Measurements from ENCODE around the gene CRY2.
"Not testable (repeated sequence)": the region's sequence is repeated elsewhere in the genome, so short reads cannot be mapped to it uniquely, and the experiment has no call there.

The CRY2 gene

GRCh38 chr11:45811571-45812290 lies 35.5 kb upstream of the CRY2 start:
- DNase-seq: no peak

DNA sequence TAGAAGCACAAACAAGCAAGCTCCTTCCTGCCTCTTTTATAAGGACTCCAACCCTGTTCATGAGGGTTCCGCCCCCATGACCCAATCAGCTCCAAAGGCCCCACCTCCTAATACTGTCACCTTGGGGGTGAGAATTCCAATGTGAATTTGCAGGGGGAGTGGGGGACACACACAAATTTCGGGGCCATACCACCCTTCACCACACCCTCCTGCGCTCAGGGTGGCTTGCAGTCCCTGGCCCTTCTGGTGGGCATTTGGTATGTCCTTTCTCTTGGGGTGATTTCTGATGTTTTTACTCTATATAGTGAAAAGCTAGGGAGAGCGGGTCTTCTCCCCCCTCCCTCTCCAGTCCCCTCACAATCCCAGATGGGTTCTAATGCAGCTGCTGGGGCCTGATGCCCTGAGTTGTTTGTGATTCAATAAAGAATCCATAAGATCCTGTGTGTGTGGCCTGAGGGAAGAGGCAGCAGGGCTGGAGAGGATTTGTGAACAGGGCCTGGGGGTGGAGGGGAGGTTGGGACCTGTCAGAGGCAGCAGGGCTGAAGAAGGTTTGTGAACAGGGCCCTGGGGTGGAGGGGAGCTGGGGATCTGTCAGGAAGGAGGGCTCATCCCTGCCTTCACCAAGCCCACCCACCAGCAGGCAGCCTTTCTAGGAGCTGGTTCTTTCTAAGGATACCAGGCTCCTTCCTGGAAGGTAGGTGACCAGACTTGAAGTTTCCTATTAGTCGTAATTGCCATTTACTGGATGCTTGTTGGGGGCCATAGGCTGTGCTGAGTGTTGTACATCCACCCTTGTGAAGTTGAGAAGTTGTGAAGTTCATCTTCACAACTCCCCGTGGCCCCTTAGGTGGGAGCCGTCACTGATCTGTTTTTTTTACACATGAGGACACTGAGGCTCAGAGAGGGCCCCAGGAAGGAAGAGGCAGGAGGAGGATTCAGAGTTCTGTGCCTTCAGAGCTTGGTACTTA lies 34.4 kb upstream of the CRY2 start:
- DNase-seq: no peak

DNA sequence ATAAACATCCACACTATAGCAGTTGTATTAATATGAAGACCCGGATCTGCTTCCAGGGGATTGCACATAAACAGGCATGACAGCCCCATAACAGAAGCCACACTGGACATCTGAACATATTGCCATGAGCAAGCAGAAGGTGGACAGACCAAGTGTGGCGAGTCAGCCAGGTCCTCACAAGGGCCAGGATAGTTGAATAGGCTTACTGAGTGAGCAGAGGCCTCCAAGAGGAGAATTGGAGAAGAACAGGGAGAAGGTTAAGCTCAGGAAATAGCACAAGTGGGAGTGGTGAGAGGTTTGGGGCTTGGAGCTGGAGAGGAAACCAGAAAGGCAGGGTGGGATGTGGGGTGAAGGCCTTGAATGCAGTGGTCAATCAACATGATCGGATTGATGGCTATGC lies 31.5 kb upstream of the CRY2 start:
- no peak for DNase-seq

- DNase-seq: no peak
Measured at GRCh38 chr11:45816614-45817013, 30.7 kb upstream of the CRY2 start.

DNA sequence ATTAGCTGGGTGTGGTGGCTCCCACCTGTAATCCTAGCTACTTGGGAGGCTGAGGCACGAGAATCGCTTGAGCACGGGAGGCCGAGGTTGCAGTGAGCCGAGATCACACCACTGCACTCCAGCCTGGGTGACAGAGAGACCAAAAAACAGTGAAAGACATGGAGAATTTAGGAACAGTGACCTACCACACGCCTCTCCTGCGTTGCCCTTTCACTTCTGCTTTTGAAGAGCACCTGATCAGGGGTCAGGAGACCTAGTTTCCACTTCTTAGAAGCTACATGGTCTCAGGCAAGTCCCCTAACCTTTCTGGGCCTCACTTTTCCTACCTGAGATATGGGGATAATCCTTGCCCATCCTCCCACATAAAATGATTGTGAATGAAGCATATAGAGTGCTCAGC lies 30.1 kb upstream of the CRY2 start:
- DNase-seq: no peak

- DNase-seq: no peak
Measured at GRCh38 chr11:45818961-45819605, 28.2 kb upstream of the CRY2 start.

DNA sequence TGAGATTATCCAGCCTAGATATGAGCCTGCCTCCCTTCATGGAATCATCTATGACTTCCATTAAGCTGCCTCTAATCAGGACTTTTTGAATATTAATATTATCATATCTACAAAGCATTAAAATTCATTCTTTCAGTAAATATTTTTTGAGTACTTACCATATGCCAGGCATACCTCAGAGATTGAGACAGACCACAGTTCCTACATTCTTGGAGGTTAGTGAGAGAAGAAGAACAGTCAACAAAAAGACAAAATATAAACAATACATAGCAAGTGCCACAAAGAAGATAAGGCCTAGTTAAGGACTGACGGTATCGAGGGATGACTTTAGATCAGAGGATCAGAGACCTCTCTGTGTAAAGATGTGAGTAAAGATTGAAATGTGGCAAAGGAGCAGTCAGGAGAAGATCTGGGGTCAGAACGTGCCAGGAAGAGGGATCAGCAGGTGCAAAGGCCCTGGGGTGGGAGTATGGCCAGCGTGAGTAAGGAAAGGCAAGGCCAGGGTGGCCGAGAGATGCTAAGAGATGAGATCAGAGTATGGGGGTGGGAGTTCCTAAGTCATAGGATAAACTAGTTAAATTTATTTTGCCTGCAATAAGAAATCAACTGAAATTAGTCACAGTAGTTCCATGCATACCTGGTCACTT lies 26.9 kb upstream of the CRY2 start:
- DNase-seq: no peak

GRCh38 chr11:45826492-45826891 lies 20.8 kb upstream of the CRY2 start:
- not testable (repeated sequence) for DNase-seq

DNA sequence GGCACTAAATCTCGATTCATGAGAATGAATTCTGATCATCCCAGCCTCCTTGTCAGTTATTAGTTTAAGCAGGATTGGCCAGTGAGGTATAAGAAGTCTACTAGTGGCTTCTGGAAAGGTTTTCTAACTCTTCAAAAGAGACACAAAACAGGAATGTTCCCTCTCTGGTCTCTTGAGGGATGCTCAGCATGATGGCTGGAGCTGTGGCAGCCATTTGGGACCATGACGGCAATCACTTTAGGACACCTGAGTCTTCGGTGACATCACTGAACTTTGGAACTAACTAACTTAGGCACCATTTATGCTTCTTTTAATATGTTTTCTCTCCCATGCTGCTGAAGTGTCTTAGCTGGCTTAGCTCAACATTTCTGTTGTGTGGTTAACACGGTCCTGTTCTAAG lies 20.2 kb upstream of the CRY2 start:
- no peak for DNase-seq

- DNase-seq: no peak
Measured at GRCh38 chr11:45828996-45829395, 18.3 kb upstream of the CRY2 start.

DNA sequence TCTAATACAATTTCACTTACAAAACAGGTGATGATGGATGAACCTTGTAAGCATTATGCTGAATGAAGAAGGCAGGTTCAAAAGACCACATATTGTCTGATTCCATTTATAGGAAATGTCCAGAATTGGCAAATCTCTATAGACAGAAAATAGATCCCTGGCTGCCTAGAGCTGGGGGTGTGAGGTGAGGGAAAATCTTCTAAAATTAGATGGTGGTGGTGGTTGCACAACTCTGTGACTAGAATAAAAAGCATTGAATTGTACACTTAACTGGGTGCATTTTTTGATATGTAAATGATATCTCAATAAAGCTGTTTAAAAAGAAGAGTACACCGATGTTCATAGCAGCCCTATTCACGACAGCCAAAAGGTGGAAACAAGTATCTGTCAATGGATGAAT lies 16.7 kb upstream of the CRY2 start:
- DNase-seq: no peak

DNA sequence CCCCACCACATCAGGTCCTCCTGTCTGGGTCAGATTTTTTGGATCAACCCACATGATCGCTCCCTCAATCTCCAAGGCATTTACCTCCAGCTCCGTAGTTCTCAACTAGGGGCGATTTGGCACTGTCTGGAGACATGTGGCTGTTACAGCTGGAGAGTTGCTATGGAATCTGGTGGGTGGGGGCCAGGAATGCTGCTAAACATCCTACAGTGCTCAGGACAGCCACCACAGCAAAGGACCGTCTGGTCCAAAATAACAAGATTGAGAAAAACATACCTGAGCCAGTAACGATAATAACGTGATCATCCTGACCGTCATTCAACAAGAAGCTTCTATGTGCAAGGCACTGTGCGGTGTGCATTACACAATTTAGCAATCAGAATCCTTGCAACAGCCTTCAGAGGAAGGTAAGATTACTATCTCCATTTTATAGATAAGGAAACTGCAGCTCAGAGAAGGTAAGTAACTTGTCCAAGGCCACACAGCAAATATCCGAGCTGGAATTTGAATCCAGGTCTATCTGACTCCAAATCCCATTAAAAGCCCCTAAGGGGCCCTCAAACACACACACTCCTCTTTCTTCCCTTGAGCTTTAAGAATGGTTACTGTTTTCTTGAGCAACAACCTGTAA lies 14.3 kb upstream of the CRY2 start:
- no peak for DNase-seq

- DNase-seq: no peak
Measured at GRCh38 chr11:45833761-45834160, 13.5 kb upstream of the CRY2 start.

GRCh38 chr11:45834298-45834756 lies 12.9 kb upstream of the CRY2 start:
- DNase-seq: no peak

DNA sequence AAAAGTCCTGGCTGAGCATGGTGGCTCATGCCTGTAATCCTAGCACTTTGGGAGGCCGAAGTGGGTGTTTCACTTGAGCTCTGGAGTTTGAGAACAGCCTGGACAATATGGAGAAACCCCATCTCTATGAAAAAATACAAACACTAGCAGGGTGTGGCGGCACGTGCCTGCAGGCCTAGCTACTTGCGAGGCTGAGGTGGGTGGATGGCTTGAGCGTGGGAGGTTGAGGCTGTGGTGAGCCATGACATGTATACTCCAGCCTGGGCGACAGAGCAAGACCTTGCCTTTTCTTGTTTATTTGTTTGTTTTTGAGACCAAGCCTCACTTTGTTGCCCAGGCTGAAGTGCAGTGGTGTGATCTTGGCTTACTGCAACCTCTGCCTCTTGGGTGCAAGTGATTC lies 8.1 kb upstream of the CRY2 start:
- DNase-seq: no peak

DNA sequence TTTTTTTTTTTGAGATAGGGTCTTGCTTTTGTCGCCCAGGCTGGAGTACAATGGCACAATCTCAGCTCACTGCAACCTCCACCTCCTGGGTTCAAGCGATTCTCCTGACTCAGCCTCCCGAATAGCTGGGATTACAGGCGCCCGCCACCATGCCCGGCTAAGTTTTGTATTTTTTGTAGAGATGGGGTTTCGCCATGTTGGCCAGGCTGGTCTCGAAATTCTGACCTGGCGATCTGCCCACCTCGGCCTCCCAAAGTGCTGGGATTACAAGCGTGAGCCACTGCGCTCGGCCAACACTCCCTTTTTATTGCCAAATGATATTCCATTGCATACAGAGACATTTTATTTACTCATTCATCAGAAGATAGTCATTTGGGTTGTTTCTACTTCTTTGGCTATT lies 7.0 kb upstream of the CRY2 start:
- not testable (repeated sequence) for DNase-seq

DNA sequence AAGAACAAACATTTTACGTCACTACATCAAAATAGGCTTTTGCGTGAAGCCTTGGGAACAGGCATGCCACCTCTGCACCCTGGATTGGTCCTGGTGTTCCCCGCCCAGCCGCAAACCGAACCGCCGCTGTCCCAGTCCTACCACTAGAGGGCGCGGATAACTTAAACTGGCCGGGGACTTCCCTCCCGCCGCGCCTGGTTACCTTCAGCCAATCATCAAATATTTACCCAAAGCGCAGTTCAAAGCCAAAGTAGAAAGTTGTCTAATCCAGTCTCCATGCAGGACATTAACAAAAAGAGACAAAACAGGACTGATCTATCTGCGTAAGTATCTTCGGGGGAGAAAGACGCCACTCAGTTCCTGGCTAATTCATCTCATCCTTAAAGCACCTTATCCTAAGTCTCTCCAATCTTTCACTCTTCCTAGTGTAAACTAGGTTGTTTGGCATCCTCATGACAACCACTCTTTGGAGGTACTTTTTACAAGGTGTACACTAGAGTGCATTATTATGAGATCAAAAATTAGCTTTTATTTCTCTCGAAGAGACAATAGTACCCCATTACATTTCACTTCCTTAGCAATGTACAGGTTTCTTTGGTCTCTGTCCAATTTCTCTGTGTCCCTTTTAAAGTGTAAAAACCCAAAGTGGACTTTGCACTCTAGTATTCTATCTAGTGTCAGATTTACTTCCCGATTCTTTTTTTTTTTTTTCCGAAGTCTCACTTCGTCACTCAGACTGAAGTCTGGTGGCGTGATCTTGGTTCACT lies 3.9 kb upstream of the CRY2 start:
- peak; percentile 89 for DNase-seq

DNA sequence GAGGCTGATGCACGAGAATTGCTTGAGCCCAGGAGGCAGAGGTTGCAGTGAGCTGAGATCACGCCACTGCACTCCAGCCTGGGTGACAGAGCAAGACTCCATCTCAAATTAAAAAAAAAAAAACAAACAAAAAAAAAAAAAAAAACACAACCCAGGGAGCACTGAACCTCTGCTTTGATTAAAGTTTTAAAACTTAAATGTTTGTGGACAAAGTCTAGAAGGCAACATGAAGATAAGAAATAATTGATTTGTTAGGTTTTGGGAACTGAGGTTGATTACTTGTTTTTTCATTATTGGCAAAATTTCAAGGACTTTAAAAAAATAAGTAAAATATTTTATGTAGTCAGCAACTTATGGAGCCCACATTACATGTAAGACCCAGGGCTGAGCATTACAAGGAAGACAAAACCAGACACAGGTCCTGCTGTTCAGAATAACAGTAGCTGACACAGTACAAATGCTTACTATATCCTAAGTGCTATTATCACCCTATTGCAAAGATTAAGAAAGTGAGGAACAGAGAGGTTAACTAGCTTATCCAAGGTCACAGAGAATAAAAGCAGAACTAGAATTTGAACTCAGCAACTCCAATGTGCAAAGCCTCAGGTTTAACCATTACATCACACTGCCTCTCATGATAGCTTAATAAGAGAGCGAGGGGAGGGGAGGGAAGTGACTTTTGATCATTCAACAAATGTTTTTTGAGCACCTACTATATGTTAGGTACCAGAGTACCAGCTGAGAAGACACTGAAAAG lies 2.3 kb upstream of the CRY2 start:
- DNase-seq: no peak

GRCh38 chr11:45846174-45846675 lies 1.1 kb upstream of the CRY2 start:
- DNase-seq: no peak

- DNase-seq: peak; percentile 68
Measured at GRCh38 chr11:45847911-45848316, 639 bp downstream of the CRY2 start.

DNA sequence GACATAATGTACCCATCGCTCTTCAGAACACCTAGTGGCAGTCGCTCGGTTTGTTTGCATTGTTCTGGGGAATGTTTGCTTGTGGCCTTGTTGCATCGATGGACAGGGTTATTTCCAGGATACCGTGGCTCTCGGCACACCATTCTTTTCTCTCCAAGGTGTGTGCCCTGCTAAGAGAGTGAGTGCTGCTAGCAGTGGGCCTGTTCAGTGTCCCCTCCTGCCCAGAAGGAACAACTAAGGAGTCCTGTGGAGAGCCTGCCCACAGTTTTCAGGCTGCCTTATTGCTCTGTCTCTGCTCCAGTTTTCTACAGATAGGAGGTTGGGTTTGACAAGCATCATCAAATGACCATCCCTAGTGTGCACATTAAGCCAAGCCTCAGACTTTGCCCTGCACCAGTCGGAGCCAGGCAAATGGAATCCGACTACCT lies 1.4 kb downstream of the CRY2 start:
- no peak for DNase-seq
